GM21526 (cell line): ENCODE results near the gene AHNAK2.

Experiments used
- ATAC-seq: cut with Tn5 transposase; IDR thresholded peaks from one replicate; pipeline ENCODE4 v1.9.1; 2021; ENCODE audit warnings: moderate library complexity; ENCODE audit not compliant: unreplicated experiment, low FRiP score

The AHNAK2 gene

GRCh38 chr14:104989236-104989950 lies 11.2 kb upstream of the AHNAK2 start:
- no peak for ATAC-seq

GRCh38 chr14:104986487-104987164 lies 8.5 kb upstream of the AHNAK2 start:
- ATAC-seq = no peak

GRCh38 chr14:104985675-104986486 lies 7.7 kb upstream of the AHNAK2 start, which contains the start of gene CLBA1:
Gene CLBA1 (plus strand): TSS chr14:104985788. CDS start chr14:104986432, 644 bp downstream.
- ATAC-seq = peak; percentile 84

- no peak for ATAC-seq
Observed at GRCh38 chr14:104984056-104984894, 6.1 kb upstream of the AHNAK2 start.

GRCh38 chr14:104983231-104983721 lies 5.1 kb upstream of the AHNAK2 start:
- ATAC-seq = no peak

- ATAC-seq = no peak
Observed at GRCh38 chr14:104982548-104983230, 4.5 kb upstream of the AHNAK2 start.

- ATAC-seq = no peak
Observed at GRCh38 chr14:104981699-104982541, 3.7 kb upstream of the AHNAK2 start.

- no peak for ATAC-seq
Observed at GRCh38 chr14:104980611-104981531, 2.7 kb upstream of the AHNAK2 start.

GRCh38 chr14:104979758-104980610 lies 1.8 kb upstream of the AHNAK2 start:
- ATAC-seq = no peak

- no peak for ATAC-seq
Observed at GRCh38 chr14:104978746-104979691, 845 bp upstream of the AHNAK2 start.

- ATAC-seq = no peak
Observed at GRCh38 chr14:104977008-104977680, 1.0 kb downstream of the AHNAK2 start.

- ATAC-seq = no peak
Observed at GRCh38 chr14:104976198-104977007, 1.8 kb downstream of the AHNAK2 start.

GRCh38 chr14:104975481-104976197 lies 2.5 kb downstream of the AHNAK2 start:
- no peak for ATAC-seq
